ENCODE measurements around the gene ABCG5.

DNA sequence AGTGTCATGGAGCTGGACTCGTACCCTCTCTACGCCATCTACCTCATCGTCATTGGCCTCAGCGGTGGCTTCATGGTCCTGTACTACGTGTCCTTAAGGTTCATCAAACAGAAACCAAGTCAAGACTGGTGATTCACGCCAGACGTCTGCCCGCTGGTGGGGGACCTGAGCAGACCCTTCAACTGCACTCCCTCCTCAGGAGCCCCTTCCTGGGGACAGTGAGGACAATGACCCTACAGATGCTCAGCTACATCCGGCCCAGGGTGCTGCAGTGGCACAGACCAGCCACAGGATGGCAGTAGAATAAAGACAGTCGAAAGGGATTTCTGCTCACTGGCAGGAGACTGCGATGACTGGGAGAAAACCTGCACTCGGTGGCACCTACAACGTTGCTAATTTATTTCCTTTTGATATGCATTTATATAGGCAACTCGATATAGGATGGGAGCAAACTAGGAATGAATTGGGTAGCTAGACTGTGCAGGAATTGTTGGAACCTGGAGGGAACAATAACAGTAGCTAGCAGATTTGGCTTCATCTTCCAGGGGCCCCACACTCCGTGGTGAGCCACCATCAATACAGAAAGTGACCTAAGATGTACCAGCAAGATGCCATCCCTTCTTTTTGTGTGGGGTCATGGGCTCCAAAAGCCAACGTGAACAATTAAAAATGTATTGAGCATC lies 39.3 kb upstream of the ABCG5 start:
- TF ChIP-seq, protein P1, sequence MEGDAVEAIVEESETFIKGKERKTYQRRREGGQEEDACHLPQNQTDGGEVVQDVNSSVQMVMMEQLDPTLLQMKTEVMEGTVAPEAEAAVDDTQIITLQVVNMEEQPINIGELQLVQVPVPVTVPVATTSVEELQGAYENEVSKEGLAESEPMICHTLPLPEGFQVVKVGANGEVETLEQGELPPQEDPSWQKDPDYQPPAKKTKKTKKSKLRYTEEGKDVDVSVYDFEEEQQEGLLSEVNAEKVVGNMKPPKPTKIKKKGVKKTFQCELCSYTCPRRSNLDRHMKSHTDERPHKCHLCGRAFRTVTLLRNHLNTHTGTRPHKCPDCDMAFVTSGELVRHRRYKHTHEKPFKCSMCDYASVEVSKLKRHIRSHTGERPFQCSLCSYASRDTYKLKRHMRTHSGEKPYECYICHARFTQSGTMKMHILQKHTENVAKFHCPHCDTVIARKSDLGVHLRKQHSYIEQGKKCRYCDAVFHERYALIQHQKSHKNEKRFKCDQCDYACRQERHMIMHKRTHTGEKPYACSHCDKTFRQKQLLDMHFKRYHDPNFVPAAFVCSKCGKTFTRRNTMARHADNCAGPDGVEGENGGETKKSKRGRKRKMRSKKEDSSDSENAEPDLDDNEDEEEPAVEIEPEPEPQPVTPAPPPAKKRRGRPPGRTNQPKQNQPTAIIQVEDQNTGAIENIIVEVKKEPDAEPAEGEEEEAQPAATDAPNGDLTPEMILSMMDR (optimal IDR thresholded peaks at IDR 0.05 in 1 of 3, IDR thresholded peaks at IDR 0.05 in 1 of 3, conservative IDR thresholded peaks at IDR 0.05 in 1 of 3; ENCODE audit: extremely low read depth in 1 of 3, insufficient read depth in 2 of 3, low read length in 3 of 3) = peak; percentile 90 to 99 (median 95)
- TF ChIP-seq EZH2 (IDR thresholded peaks at IDR 0.05; ENCODE audit: low read length) = no peak
